SK-N-SH treated with all-trans-retinoic acid at 6 μM for 48 hours (cell line): ENCODE data around the gene GSG1L.

Source experiments
- ATAC-seq: fragments of 200-7000 bp; cut with Tn5 transposase; 3 replicates; pipeline ENCODE4 v1.9.1; 2020; ENCODE audit warnings: mild to moderate bottlenecking, moderate library complexity
- ARNTL ChIP-seq: fragments of 450-650 bp; formaldehyde crosslinking; IDR thresholded peaks from 2 replicates; pipeline ENCODE4 v1.5.0; 2020; ENCODE audit warnings: low read depth, mild to moderate bottlenecking, moderate library complexity, borderline replicate concordance
- BACH2 ChIP-seq: fragments of 250-450 bp; sonication (Bioruptor Pico); IDR thresholded peaks from 2 replicates; pipeline ENCODE4 v1.9.0; 2021; ENCODE audit warnings: mild to moderate bottlenecking, borderline replicate concordance
- CSDC2 ChIP-seq: fragments of 250-450 bp; sonication (Bioruptor Pico); IDR thresholded peaks from 2 replicates; pipeline ENCODE4 v1.5.0; 2020; ENCODE audit warnings: mild to moderate bottlenecking, moderate library complexity
- ESRRG ChIP-seq: fragments of 250-450 bp; sonication (Bioruptor Pico); IDR thresholded peaks from 2 replicates; pipeline ENCODE4 v1.6.1; 2021; ENCODE audit warnings: mild to moderate bottlenecking
- GLIS3 ChIP-seq: fragments of 250-450 bp; sonication (Bioruptor Pico); IDR thresholded peaks from 2 replicates; pipeline ENCODE4 v1.5.0; 2020; ENCODE audit warnings: mild to moderate bottlenecking, moderate library complexity
- ISL1 ChIP-seq: fragments of 250-450 bp; sonication (Bioruptor Pico); IDR thresholded peaks from 2 replicates; pipeline ENCODE4 v2.1.2; 2022; ENCODE audit warnings: mild to moderate bottlenecking, moderate library complexity
- OSR1 ChIP-seq: fragments of 250-450 bp; sonication (Bioruptor Pico); IDR thresholded peaks from 2 replicates; pipeline ENCODE4 v1.8.0; 2022; ENCODE audit warnings: moderate library complexity, mild to moderate bottlenecking, inconsistent platforms
- PATZ1 ChIP-seq: fragments of 250-450 bp; sonication (Bioruptor Pico); IDR thresholded peaks from 2 replicates; pipeline ENCODE4 v1.8.0; 2020; ENCODE audit warnings: mild to moderate bottlenecking, moderate library complexity, borderline replicate concordance
- POU6F1 ChIP-seq: fragments of 250-450 bp; sonication (Bioruptor Pico); IDR thresholded peaks from 2 replicates; pipeline ENCODE4 v1.8.0; 2021; ENCODE audit warnings: low read depth, mild to moderate bottlenecking, moderate library complexity, borderline replicate concordance
- PPARA ChIP-seq: fragments of 250-450 bp; sonication (Bioruptor Pico); IDR thresholded peaks from 2 replicates; pipeline ENCODE4 v1.5.0; 2020; ENCODE audit warnings: mild to moderate bottlenecking, borderline replicate concordance
- RARB ChIP-seq: fragments of 250-450 bp; sonication (Bioruptor Pico); IDR thresholded peaks from 2 replicates; pipeline ENCODE4 v1.8.0; 2021; ENCODE audit warnings: mild to moderate bottlenecking, moderate library complexity
- SNAI2 ChIP-seq: fragments of 250-450 bp; sonication (Bioruptor Pico); IDR thresholded peaks from 2 replicates; pipeline ENCODE4 v1.5.0; 2020; ENCODE audit warnings: mild to moderate bottlenecking, moderate library complexity
- TCF4 ChIP-seq: fragments of 250-450 bp; sonication (Bioruptor Pico); IDR thresholded peaks from 2 replicates; pipeline ENCODE4 v1.8.0; 2021; ENCODE audit warnings: mild to moderate bottlenecking, moderate library complexity, borderline replicate concordance
- TOX ChIP-seq: fragments of 250-450 bp; sonication (Bioruptor Pico); IDR thresholded peaks from 2 replicates; pipeline ENCODE4 v1.8.0; 2021; ENCODE audit warnings: mild to moderate bottlenecking, moderate library complexity, borderline replicate concordance
- ZC3H10 ChIP-seq: fragments of 250-450 bp; sonication (Bioruptor Pico); IDR thresholded peaks from 2 replicates; pipeline ENCODE4 v1.5.1; 2021; ENCODE audit warnings: mild to moderate bottlenecking, moderate library complexity
- ZFP3 ChIP-seq: fragments of 250-450 bp; sonication (Bioruptor Pico); IDR thresholded peaks from 2 replicates; pipeline ENCODE4 v1.5.0; 2020; ENCODE audit warnings: mild to moderate bottlenecking, moderate library complexity
- ZFP30 ChIP-seq: fragments of 450-650 bp; formaldehyde crosslinking; IDR thresholded peaks from 2 replicates; pipeline ENCODE4 v1.5.0; 2022; ENCODE audit warnings: mild to moderate bottlenecking, moderate library complexity
- ZNF565 ChIP-seq: fragments of 450-650 bp; formaldehyde crosslinking; conservative IDR thresholded peaks from 2 replicates; pipeline ENCODE4 v1.5.0; 2020; ENCODE audit warnings: low read depth, mild to moderate bottlenecking, moderate library complexity
- ZNF70 ChIP-seq: fragments of 450-650 bp; formaldehyde crosslinking; IDR thresholded peaks from 2 replicates; pipeline ENCODE4 v1.5.0; 2020; ENCODE audit warnings: mild to moderate bottlenecking, moderate library complexity
- ZNF8 ChIP-seq: fragments of 450-650 bp; formaldehyde crosslinking; IDR thresholded peaks from 2 replicates; pipeline ENCODE4 v1.5.0; 2020; ENCODE audit warnings: mild to moderate bottlenecking, moderate library complexity
- TF ChIP-seq, protein P1 (sequence below): fragments of 250-450 bp; sonication (Bioruptor Pico); IDR thresholded peaks from 2 replicates; pipeline ENCODE4 v1.5.1; 2021; ENCODE audit warnings: mild to moderate bottlenecking, moderate library complexity
- TF ChIP-seq, protein P2 (sequence below): fragments of 250-450 bp; sonication (Bioruptor Pico); IDR thresholded peaks from 2 replicates; pipeline ENCODE4 v1.5.0; 2020; ENCODE audit warnings: mild to moderate bottlenecking, moderate library complexity

Gene GSG1L

DNA sequence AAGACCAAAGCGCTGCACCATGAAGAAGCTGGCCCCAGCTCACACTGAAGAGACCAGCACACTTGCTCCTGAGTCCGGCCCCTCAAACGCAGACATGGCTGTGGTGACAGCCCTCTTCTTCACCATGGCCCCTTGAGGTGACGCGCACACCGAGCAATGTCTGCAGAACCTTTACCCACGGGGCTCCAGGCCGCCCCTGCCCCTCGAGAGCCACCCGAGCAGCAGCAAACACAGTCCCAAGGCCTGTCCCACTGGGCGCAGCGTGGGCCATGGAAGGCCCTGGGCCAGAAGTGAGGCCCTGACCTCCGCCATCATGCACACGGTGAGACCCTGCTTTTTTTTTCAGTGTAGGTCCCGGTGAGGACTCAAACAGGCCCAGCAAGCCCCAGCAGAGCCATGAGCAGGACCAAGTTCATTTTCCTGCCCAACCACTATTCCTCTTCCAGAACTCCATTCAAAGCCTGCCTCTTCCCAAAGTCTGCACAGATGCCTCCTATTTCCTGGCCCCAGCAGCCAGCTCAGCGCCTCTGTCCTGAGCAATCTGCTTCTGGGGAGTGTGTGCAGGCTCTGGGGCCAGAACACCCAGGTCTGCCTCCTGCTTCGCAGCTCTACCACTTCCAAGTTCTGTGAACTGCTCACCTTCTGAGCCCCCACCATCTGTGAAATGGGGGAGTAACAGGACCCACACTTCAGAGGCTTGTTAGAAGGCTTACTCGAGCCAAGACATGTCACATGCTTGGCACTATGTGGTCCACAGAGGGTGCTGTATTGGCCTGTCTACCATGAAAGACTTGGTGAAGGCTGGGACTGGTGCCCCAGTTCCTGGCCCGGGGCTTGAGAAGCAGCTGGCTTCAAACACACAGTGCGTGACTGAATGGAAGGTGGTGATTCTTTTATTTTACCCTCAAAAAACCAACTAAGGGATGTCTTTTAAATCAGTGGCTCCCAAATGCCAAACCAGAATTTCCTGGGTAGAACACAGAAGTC is 35.7 kb upstream of the GSG1L start:
- TF ChIP-seq POU6F1 (CRISPR knock-in tag) (no peak), TCF4 (CRISPR knock-in tag) (no peak), CSDC2 (CRISPR knock-in tag) (no peak), GLIS3 (no peak), SNAI2 (CRISPR knock-in tag) (no peak), ZC3H10 (CRISPR knock-in tag) (no peak), ZNF8 (CRISPR knock-in tag) (no peak), ZFP30 (CRISPR knock-in tag) (no peak), RARB (CRISPR knock-in tag) (no peak), ISL1 (CRISPR knock-in tag) (no peak), PATZ1 (no peak), ARNTL (CRISPR knock-in tag) (no peak), BACH2 (no peak), TOX (CRISPR knock-in tag) (no peak), ZNF70 (CRISPR knock-in tag) (no peak)
- TF ChIP-seq, protein P1, sequence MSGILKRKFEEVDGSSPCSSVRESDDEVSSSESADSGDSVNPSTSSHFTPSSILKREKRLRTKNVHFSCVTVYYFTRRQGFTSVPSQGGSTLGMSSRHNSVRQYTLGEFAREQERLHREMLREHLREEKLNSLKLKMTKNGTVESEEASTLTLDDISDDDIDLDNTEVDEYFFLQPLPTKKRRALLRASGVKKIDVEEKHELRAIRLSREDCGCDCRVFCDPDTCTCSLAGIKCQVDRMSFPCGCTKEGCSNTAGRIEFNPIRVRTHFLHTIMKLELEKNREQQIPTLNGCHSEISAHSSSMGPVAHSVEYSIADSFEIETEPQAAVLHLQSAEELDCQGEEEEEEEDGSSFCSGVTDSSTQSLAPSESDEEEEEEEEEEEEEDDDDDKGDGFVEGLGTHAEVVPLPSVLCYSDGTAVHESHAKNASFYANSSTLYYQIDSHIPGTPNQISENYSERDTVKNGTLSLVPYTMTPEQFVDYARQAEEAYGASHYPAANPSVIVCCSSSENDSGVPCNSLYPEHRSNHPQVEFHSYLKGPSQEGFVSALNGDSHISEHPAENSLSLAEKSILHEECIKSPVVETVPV (CRISPR knock-in tag), result no peak
- no peak for ATAC-seq

DNA sequence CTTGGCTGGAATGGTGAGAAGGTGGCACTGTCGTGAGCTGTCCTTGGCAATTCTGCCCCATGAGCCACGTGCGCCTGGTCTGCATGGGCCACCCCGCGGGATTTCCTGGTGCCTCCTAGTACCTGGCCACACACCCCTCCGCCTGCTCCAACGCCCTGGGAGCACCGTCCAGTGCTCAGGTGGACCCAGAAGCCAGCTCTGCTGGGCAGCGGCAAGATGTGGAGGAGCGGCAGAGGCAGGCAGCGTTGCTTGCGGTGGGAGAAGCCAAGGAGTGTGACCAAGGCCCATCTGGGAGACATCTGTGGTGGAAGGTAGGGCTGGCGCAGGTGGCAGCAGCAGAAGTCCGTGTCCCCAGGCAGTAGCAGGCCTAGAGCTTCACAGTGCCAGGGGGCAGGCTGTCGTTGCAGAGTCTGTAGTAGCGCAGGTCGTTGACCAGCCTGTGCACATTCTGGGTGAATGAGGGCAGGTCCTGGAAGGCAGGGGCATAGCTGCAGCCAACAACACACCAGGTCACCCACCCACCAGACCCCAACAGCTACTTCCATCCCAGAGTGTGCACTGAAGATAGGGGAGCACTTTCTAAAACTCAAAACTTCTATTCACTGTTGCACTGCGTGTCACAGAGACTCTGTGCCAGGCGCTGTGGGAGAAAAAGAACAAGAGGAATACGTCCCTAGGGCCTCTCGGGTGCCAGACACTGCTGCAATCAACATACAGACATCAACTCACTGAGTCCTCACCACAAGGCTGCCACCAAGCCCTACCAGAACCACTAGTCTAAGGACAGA is 34.9 kb upstream of the GSG1L start:
- no peak for TF ChIP-seq ZC3H10 (CRISPR knock-in tag)
- no peak for TF ChIP-seq SNAI2 (CRISPR knock-in tag)
- no peak for TF ChIP-seq ESRRG
- no peak for TF ChIP-seq BACH2
- no peak for TF ChIP-seq ZNF70 (CRISPR knock-in tag)
- no peak for TF ChIP-seq ZNF565
- TF ChIP-seq PATZ1, result no peak
- TF ChIP-seq, protein P2, sequence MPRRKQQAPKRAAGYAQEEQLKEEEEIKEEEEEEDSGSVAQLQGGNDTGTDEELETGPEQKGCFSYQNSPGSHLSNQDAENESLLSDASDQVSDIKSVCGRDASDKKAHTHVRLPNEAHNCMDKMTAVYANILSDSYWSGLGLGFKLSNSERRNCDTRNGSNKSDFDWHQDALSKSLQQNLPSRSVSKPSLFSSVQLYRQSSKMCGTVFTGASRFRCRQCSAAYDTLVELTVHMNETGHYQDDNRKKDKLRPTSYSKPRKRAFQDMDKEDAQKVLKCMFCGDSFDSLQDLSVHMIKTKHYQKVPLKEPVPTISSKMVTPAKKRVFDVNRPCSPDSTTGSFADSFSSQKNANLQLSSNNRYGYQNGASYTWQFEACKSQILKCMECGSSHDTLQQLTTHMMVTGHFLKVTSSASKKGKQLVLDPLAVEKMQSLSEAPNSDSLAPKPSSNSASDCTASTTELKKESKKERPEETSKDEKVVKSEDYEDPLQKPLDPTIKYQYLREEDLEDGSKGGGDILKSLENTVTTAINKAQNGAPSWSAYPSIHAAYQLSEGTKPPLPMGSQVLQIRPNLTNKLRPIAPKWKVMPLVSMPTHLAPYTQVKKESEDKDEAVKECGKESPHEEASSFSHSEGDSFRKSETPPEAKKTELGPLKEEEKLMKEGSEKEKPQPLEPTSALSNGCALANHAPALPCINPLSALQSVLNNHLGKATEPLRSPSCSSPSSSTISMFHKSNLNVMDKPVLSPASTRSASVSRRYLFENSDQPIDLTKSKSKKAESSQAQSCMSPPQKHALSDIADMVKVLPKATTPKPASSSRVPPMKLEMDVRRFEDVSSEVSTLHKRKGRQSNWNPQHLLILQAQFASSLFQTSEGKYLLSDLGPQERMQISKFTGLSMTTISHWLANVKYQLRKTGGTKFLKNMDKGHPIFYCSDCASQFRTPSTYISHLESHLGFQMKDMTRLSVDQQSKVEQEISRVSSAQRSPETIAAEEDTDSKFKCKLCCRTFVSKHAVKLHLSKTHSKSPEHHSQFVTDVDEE, result no peak
- no peak for TF ChIP-seq OSR1 (CRISPR knock-in tag)
- TF ChIP-seq RARB (CRISPR knock-in tag), result no peak
- no peak for TF ChIP-seq CSDC2 (CRISPR knock-in tag)
- TF ChIP-seq ZFP30 (CRISPR knock-in tag), result no peak
- no peak for TF ChIP-seq ZFP3 (CRISPR knock-in tag)
- TF ChIP-seq GLIS3, result no peak
- TF ChIP-seq ZNF8 (CRISPR knock-in tag), result no peak
- no peak for TF ChIP-seq ISL1 (CRISPR knock-in tag)
- no peak for TF ChIP-seq TCF4 (CRISPR knock-in tag)
- TF ChIP-seq, protein P1 (CRISPR knock-in tag), result no peak
- TF ChIP-seq PPARA (CRISPR knock-in tag), result no peak
- no peak for ATAC-seq
